Activated CD8-positive, alpha-beta memory T cell treated with anti-CD3 and anti-CD28 coated beads, Interleukin-2, amount 50 U/mL, for 1 hour (primary cell): ENCODE data around the gene PCAT7.
A peak's percentile ranks its signal among the peaks of the same experiment; 100 is the strongest.

ENCODE experiments used
- DNase-seq: peaks from one replicate; pipeline ENCODE4 v3.0.0-alpha.2; 2020; ENCODE audit errors: extremely low read depth

Gene PCAT7

GRCh38 chr9:94603259-94604160, 48.6 kb downstream of the PCAT7 start:
- DNase-seq: peak; percentile 13

GRCh38 chr9:94606646-94607422, 52.0 kb downstream of the PCAT7 start:
- DNase-seq: no peak

- DNase-seq: no peak
Observed at GRCh38 chr9:94607423-94607691, 52.5 kb downstream of the PCAT7 start.

- DNase-seq: no peak
Observed at GRCh38 chr9:94610181-94610606, 55.3 kb downstream of the PCAT7 start.

- no peak for DNase-seq
Observed at GRCh38 chr9:94611638-94612068, 56.8 kb downstream of the PCAT7 start.

- no peak for DNase-seq
Observed at GRCh38 chr9:94612071-94612470, 57.2 kb downstream of the PCAT7 start.

GRCh38 chr9:94613003-94613402, 58.1 kb downstream of the PCAT7 start:
- DNase-seq: no peak

- DNase-seq: no peak
Observed at GRCh38 chr9:94619026-94619425, 64.1 kb downstream of the PCAT7 start.
